HCT116 (cell line): ENCODE measurements around the gene FATE1. TPM values are rescaled to one million over a fixed set of nuclear protein-coding genes. Genes with fewer than 3 reads are reported as not detected.

Experiments
- ATAC-seq: fragments of 200-7000 bp; cut with Tn5 transposase; 2 replicates; pipeline ENCODE4 v1.9.1; 2020; ENCODE audit warnings: mild to moderate bottlenecking, moderate library complexity
- BruUV-seq: library from RNA; stranded (reverse); fragments of 400-500 nt; replicated peaks from 2 replicates; lab custom pipeline; 2021; lab: Mats Ljungman, UMichigan
- CTCF ChIA-PET: fragments of 300-600 bp; sonication (Branson Sonifier 250); formaldehyde crosslinking; loops from one replicate; lab custom pipeline; 2021; ENCODE audit warnings: antibody characterized with exemption; lab: Charles Lee
- POLR2A ChIA-PET: fragments of 300-600, 350-600 bp; sonication (Branson Sonifier 250); formaldehyde crosslinking; loops from one replicate; lab custom pipeline; 2021; ENCODE audit warnings: antibody characterized with exemption; lab: Charles Lee
- RAD21 ChIA-PET, 2 experiments: fragments of 300-600 bp; sonication (Branson Sonifier 250); formaldehyde crosslinking; loops; one replicate each; lab custom pipeline; 2023; ENCODE audit warnings: low total read pairs in 2 of 2; ENCODE audit not compliant: uncharacterized antibody in 2 of 2, unreplicated experiment in 2 of 2, low non-redundant PET in 1 of 2; lab: Charles Lee
- DNase-seq: peaks from one replicate; pipeline ENCODE4 v3.0.0-alpha.2; 2010; ENCODE audit warnings: low read depth, low spot score
- H2AFZ ChIP-seq: fragments of 200-600 bp; shearing (Covaris generic), sonication (generic); 2 replicates; pipeline ENCODE4 v1.6.1; 2017; ENCODE audit warnings: low read depth, mixed run types, mixed read lengths, antibody characterized with exemption, low read length; ENCODE audit not compliant: poor library complexity, severe bottlenecking
- H3K27ac ChIP-seq: 2 replicates; pipeline ENCODE4 v1.5.1; 2012; ENCODE audit warnings: low read depth, low read length
- H3K27me3 ChIP-seq: fragments of 200-600 bp; sonication (generic); 2 replicates; pipeline ENCODE4 v1.6.1; 2016; ENCODE audit warnings: mixed run types, low read length, mixed read lengths; ENCODE audit not compliant: insufficient read depth
- H3K36me3 ChIP-seq, 2 experiments: fragments of 200-500 bp in 1 of 2; fragments of 200-600 bp in 1 of 2; sonication (Bioruptor generic) in 1 of 2; sonication (generic) in 1 of 2; 2 replicates each; pipeline versions ENCODE4 v1.5.1 to v1.6.1; 2014 to 2016; ENCODE audit warnings: low read length in 2 of 2, inconsistent platforms in 1 of 2, mixed read lengths in 1 of 2, mixed run types in 1 of 2; ENCODE audit not compliant: insufficient read depth in 2 of 2, control insufficient read depth in 1 of 2
- H3K4me1 ChIP-seq, 2 experiments: fragments of 200-600 bp in 1 of 2; sonication (generic) in 1 of 2; 2 replicates each; pipeline versions ENCODE4 v1.5.1 to v1.6.1; 2012 to 2017; ENCODE audit warnings: low read length in 2 of 2, inconsistent platforms in 1 of 2, mild to moderate bottlenecking in 1 of 2, mixed read lengths in 1 of 2, mixed run types in 1 of 2, moderate library complexity in 1 of 2; ENCODE audit not compliant: insufficient read depth in 2 of 2, control insufficient read depth in 1 of 2
- H3K4me2 ChIP-seq: fragments of 200-600 bp; sonication (generic); 2 replicates; pipeline ENCODE4 v1.6.1; 2017; ENCODE audit warnings: mixed run types, low read length, mixed read lengths
- H3K4me3 ChIP-seq, 2 experiments: fragments of 200-600 bp in 1 of 2; sonication (generic) in 1 of 2; replicated peaks in 1 of 2; 2 replicates each; pipeline ENCODE4 v1.5.1; 2011 to 2016; ENCODE audit warnings: low read length in 2 of 2, control low read depth in 1 of 2, low read depth in 1 of 2, mild to moderate bottlenecking in 1 of 2, mixed read lengths in 1 of 2, mixed run types in 1 of 2
- H3K79me2 ChIP-seq: fragments of 200-600 bp; sonication (generic); 2 replicates; pipeline ENCODE4 v1.6.1; 2017; ENCODE audit warnings: mild to moderate bottlenecking, mixed run types, low read length, moderate library complexity, mixed read lengths; ENCODE audit not compliant: insufficient read depth
- H3K9ac ChIP-seq: fragments of 200-600 bp; sonication (generic); 2 replicates; pipeline ENCODE4 v1.6.1; 2016; ENCODE audit warnings: low read length, mixed read lengths
- H3K9me2 ChIP-seq: fragments of 200-600 bp; sonication (generic), shearing (Covaris generic); 2 replicates; pipeline ENCODE4 v1.6.1; 2017; ENCODE audit warnings: mixed run types, mild to moderate bottlenecking, moderate library complexity; ENCODE audit not compliant: insufficient read depth
- H3K9me3 ChIP-seq, 2 experiments: fragments of 200-500 bp in 1 of 2; fragments of 200-600 bp in 1 of 2; sonication (Bioruptor generic) in 1 of 2; sonication (generic) in 1 of 2; 2 replicates each; pipeline ENCODE4 v1.6.1; 2014 to 2017; ENCODE audit warnings: low read length in 2 of 2, mixed read lengths in 2 of 2, inconsistent platforms in 1 of 2, low read depth in 1 of 2, mild to moderate bottlenecking in 1 of 2, mixed run types in 1 of 2, moderate library complexity in 1 of 2; ENCODE audit not compliant: control insufficient read depth in 1 of 2, insufficient read depth in 1 of 2
- H4K20me1 ChIP-seq: fragments of 200-600 bp; sonication (generic), shearing (Covaris generic); 2 replicates; pipeline ENCODE4 v1.6.1; 2017; ENCODE audit warnings: mixed run types, mild to moderate bottlenecking, moderate library complexity; ENCODE audit not compliant: insufficient read depth
- CBX3 ChIP-seq: IDR thresholded peaks from 2 replicates; pipeline ENCODE4 v1.6.1; 2012; ENCODE audit warnings: low read depth
- CEBPB ChIP-seq: IDR thresholded peaks from 2 replicates; pipeline ENCODE4 v1.6.1; 2012; ENCODE audit warnings: low read depth
- EGR1 ChIP-seq: IDR thresholded peaks from 2 replicates; pipeline ENCODE4 v1.6.1; 2012; ENCODE audit warnings: low read depth
- EZH2 ChIP-seq: fragments of 200-600 bp; sonication (generic); IDR thresholded peaks from 2 replicates; pipeline ENCODE4 v1.6.1; 2017; ENCODE audit warnings: antibody characterized with exemption, mixed run types
- EZH2phosphoT487 ChIP-seq: fragments of 200-600 bp; IDR thresholded peaks from 2 replicates; pipeline ENCODE4 v1.6.1; 2018; ENCODE audit warnings: antibody characterized with exemption, borderline replicate concordance
- FOSL1 ChIP-seq: IDR thresholded peaks from 2 replicates; pipeline ENCODE4 v1.6.1; 2012; ENCODE audit warnings: low read depth
- POLR2AphosphoS5 ChIP-seq: IDR thresholded peaks from 2 replicates; pipeline ENCODE4 v1.6.1; 2011; ENCODE audit warnings: mild to moderate bottlenecking, low read depth, low read length, moderate library complexity
- RAD21 ChIP-seq: IDR thresholded peaks from 2 replicates; pipeline ENCODE4 v1.6.1; 2012; ENCODE audit warnings: low read depth, mild to moderate bottlenecking
- REST ChIP-seq: IDR thresholded peaks from 2 replicates; pipeline ENCODE4 v1.6.1; 2012; ENCODE audit warnings: low read depth
- SIN3A ChIP-seq: IDR thresholded peaks from 2 replicates; pipeline ENCODE4 v1.6.1; 2012; ENCODE audit warnings: low read depth
- SP1 ChIP-seq: IDR thresholded peaks from 2 replicates; pipeline ENCODE4 v1.6.1; 2012; ENCODE audit warnings: low read depth
- SRF ChIP-seq: IDR thresholded peaks from 2 replicates; pipeline ENCODE4 v1.6.1; 2012; ENCODE audit warnings: low read depth
- TCF7L2 ChIP-seq: IDR thresholded peaks from 2 replicates; pipeline ENCODE4 v1.7.0; 2011; ENCODE audit warnings: borderline replicate concordance, inconsistent platforms; ENCODE audit not compliant: insufficient read depth, insufficient read length; ENCODE audit errors: extremely low read depth
- YY1 ChIP-seq: IDR thresholded peaks from 2 replicates; pipeline ENCODE4 v1.6.1; 2011; ENCODE audit warnings: low read length, low read depth, moderate library complexity, mild to moderate bottlenecking; ENCODE audit not compliant: insufficient replicate concordance; ENCODE audit errors: extremely low read depth
- ZBTB33 ChIP-seq: IDR thresholded peaks from 2 replicates; pipeline ENCODE4 v1.6.1; 2011; ENCODE audit warnings: mild to moderate bottlenecking, low read length, moderate library complexity; ENCODE audit not compliant: insufficient replicate concordance; ENCODE audit errors: extremely low read depth
- ZFX ChIP-seq: fragments of 450-650 bp; IDR thresholded peaks from 2 replicates; pipeline ENCODE4 v1.6.1; 2017
- ZNF274 ChIP-seq: fragments of 200-500 bp; sonication (Bioruptor generic); IDR thresholded peaks from 2 replicates; pipeline ENCODE4 v1.6.1; 2014; ENCODE audit warnings: mild to moderate bottlenecking, low read depth, low read length, inconsistent platforms
- intact Hi-C: fragments of 100-400 bp; cut with micrococcal nuclease; formaldehyde crosslinking; loops from 2 replicates; pipeline ENCODE4 v1.10.0; 2022
- total RNA-seq: library from RNA; stranded (reverse); gene quantifications from one replicate; pipeline ENCODE4 v1.2.1, GENCODE V29; 2021; ENCODE audit not compliant: unreplicated experiment

Gene FATE1
- total RNA-seq, 1 experiment from 2014 or later = not detected

GRCh38 chrX:151738751-151739150, 22.9 kb downstream of the FATE1 start:
- no TSS peak for BruUV-seq
- H2AFZ ChIP-seq = no peak overlapping the region
- H3K4me3 ChIP-seq = no peak overlapping the region
- H3K9me2 ChIP-seq = no peaks in the 10 kb centered on the region
- no peaks in the 10 kb centered on the region for H3K9me3 ChIP-seq
- H4K20me1 ChIP-seq = no peaks in the 10 kb centered on the region
- H3K36me3 ChIP-seq = no peaks in the 10 kb centered on the region
- 0 out of 2 replicates have a peak, but pooled peaks cover 9% of the 10 kb centered on the region for H3K27me3 ChIP-seq
- RAD21 ChIA-PET = no interaction called here
- H3K9ac ChIP-seq = no peak overlapping the region
- H3K4me1 ChIP-seq = no peaks in the 10 kb centered on the region
- no peak for ATAC-seq
- no peak for TF ChIP-seq POLR2AphosphoS5
- TF ChIP-seq CEBPB = no peak
- no peak for TF ChIP-seq SP1
- TF ChIP-seq, all 23 proteins: peak for 0
- DNase-seq = no peak
- Histone ChIP-seq H3K27ac (no peak overlapping the region), H3K4me2 (no peak overlapping the region), H3K79me2 (no peaks in the 10 kb centered on the region)
- ChIA-PET CTCF (no interaction called here), POLR2A (no interaction called here)
- intact Hi-C loops = no loop called here

- intact Hi-C loops = no loop called here
- ATAC-seq = no peak
- Histone ChIP-seq H4K20me1 (no peaks in the 10 kb centered on the region), H3K79me2 (no peaks in the 10 kb centered on the region), H3K9me2 (no peaks in the 10 kb centered on the region), H3K27me3 (no peaks in the 10 kb centered on the region), H3K4me1 (no peaks in the 10 kb centered on the region), H3K36me3 (no peaks in the 10 kb centered on the region), H3K9ac (no peak overlapping the region), H3K9me3 (no peaks in the 10 kb centered on the region), H3K27ac (no peak overlapping the region), H3K4me3 (no peak overlapping the region), H2AFZ (no peak overlapping the region), H3K4me2 (no peak overlapping the region)
- ChIA-PET POLR2A (no interaction called here), RAD21 (no interaction called here), CTCF (no interaction called here)
- no TSS peak for BruUV-seq
- no peak for TF ChIP-seq RAD21
- TF ChIP-seq EZH2phosphoT487 = no peak
- TF ChIP-seq REST = no peak
- no peak for TF ChIP-seq FOSL1
- no peak for TF ChIP-seq SIN3A
- TF ChIP-seq EZH2 = no peak
- no peak for TF ChIP-seq ZBTB33
- TF ChIP-seq EGR1 = no peak
- no peak for TF ChIP-seq CBX3
- no peak for TF ChIP-seq YY1
- TF ChIP-seq ZFX = no peak
- TF ChIP-seq TCF7L2 = no peak
- TF ChIP-seq CEBPB = no peak
- no peak for TF ChIP-seq SRF
- no peak for TF ChIP-seq ZNF274
- DNase-seq = no peak
Measured at GRCh38 chrX:151741606-151742005, 25.8 kb downstream of the FATE1 start.
